Measurements from ENCODE around the gene YIPF3. TPM values are rescaled to one million over a fixed set of nuclear protein-coding genes. Genes with fewer than 3 reads are reported as not detected.
A peak's percentile ranks its signal among the peaks of the same experiment; 100 is the strongest.

YIPF3 gene
- total RNA-seq, 1 donor from 2014 or later: 102 TPM

- Mint-ChIP-seq H3K4me1 (peaks cover 6% of the 10 kb centered on the region), H3K4me3 (no peak overlapping the region), H3K27ac (no peak overlapping the region), H3K27me3 (ENCODE audit: insufficient read depth, low read depth) (peaks cover 6% of the 10 kb centered on the region), H3K9me3 (no peaks in the 10 kb centered on the region), H3K36me3 (peaks cover 10% of the 10 kb centered on the region)
- peaks cover 5% of the 10 kb centered on the region for H3K79me2 ChIP-seq (ENCODE audit: low read depth)
- no peaks in the 10 kb centered on the region for H3K36me3 ChIP-seq
- H4K20me1 ChIP-seq (ENCODE audit: low read depth): peaks cover 33% of the 10 kb centered on the region
- no peak overlapping the region for H3K9ac ChIP-seq
- H3K27ac ChIP-seq: no peak overlapping the region
- peaks cover 6% of the 10 kb centered on the region for H3K4me1 ChIP-seq
- no peak overlapping the region for H2AFZ ChIP-seq (replicated peaks)
- H3K4me3 ChIP-seq: no peak overlapping the region
- TF ChIP-seq EZH2phosphoT487 (IDR thresholded peaks at IDR 0.05): no peak
- peak; percentile 61 for TF ChIP-seq CTCF (IDR thresholded peaks at IDR 0.05)
- H3K4me2 ChIP-seq: no peak overlapping the region
- H3K27me3 ChIP-seq: no peaks in the 10 kb centered on the region
- DNase-seq (ENCODE audit: low spot score): peak; percentile 62
- H3F3A ChIP-seq (ENCODE audit: low read depth): no peaks in the 10 kb centered on the region
- H3K9me3 ChIP-seq (ENCODE audit: low read depth): no peaks in the 10 kb centered on the region
Measured at GRCh38 chr6:43496370-43497128, 20.2 kb downstream of the YIPF3 start.

GRCh38 chr6:43495409-43495941 lies 21.3 kb downstream of the YIPF3 start:
- H3K27me3 ChIP-seq: no peaks in the 10 kb centered on the region
- H3K9me3 Mint-ChIP-seq: no peaks in the 10 kb centered on the region
- H3K4me2 ChIP-seq: no peak overlapping the region
- H3K27ac ChIP-seq: no peak overlapping the region
- DNase-seq (ENCODE audit: low spot score): no peak
- no peaks in the 10 kb centered on the region for H3K9me3 ChIP-seq (ENCODE audit: low read depth)
- H3K9ac ChIP-seq: no peak overlapping the region
- H3K4me1 Mint-ChIP-seq: peaks cover 6% of the 10 kb centered on the region
- peaks cover 33% of the 10 kb centered on the region for H4K20me1 ChIP-seq (ENCODE audit: low read depth)
- no peaks in the 10 kb centered on the region for H3K36me3 ChIP-seq
- TF ChIP-seq EZH2 (IDR thresholded peaks at IDR 0.05): no peak
- TF ChIP-seq EZH2phosphoT487 (IDR thresholded peaks at IDR 0.05): no peak
- peak; percentile 21 for TF ChIP-seq CTCF (IDR thresholded peaks at IDR 0.05)
- no peak overlapping the region for H3K4me3 Mint-ChIP-seq
- peaks cover 5% of the 10 kb centered on the region for H3K36me3 Mint-ChIP-seq
- H3K27ac Mint-ChIP-seq: peak overlapping the region; percentile 21
- H3K27me3 Mint-ChIP-seq (ENCODE audit: insufficient read depth, low read depth): peaks cover 6% of the 10 kb centered on the region
- no peak overlapping the region for H2AFZ ChIP-seq (replicated peaks)
- peaks cover 6% of the 10 kb centered on the region for H3K4me1 ChIP-seq
- H3F3A ChIP-seq (ENCODE audit: low read depth): no peaks in the 10 kb centered on the region
- H3K4me3 ChIP-seq: no peak overlapping the region
- peaks cover 5% of the 10 kb centered on the region for H3K79me2 ChIP-seq (ENCODE audit: low read depth)

GRCh38 chr6:43494766-43495165 lies 22.0 kb downstream of the YIPF3 start:
- Histone ChIP-seq H3K79me2 (ENCODE audit: low read depth) (peaks cover 5% of the 10 kb centered on the region), H3F3A (ENCODE audit: low read depth) (no peaks in the 10 kb centered on the region), H2AFZ (replicated peaks) (no peak overlapping the region), H4K20me1 (ENCODE audit: low read depth) (peaks cover 33% of the 10 kb centered on the region), H3K9ac (no peak overlapping the region), H3K36me3 (no peaks in the 10 kb centered on the region), H3K9me3 (ENCODE audit: low read depth) (no peaks in the 10 kb centered on the region), H3K27me3 (no peaks in the 10 kb centered on the region), H3K4me1 (peaks cover 6% of the 10 kb centered on the region), H3K27ac (no peak overlapping the region), H3K4me2 (no peak overlapping the region), H3K4me3 (no peak overlapping the region)
- Mint-ChIP-seq H3K9me3 (no peaks in the 10 kb centered on the region), H3K4me3 (no peak overlapping the region), H3K27me3 (ENCODE audit: insufficient read depth, low read depth) (peaks cover 6% of the 10 kb centered on the region), H3K27ac (no peak overlapping the region), H3K36me3 (peaks cover 10% of the 10 kb centered on the region), H3K4me1 (peaks cover 6% of the 10 kb centered on the region)
- no peak for TF ChIP-seq EZH2 (IDR thresholded peaks at IDR 0.05)
- no peak for TF ChIP-seq EZH2phosphoT487 (IDR thresholded peaks at IDR 0.05)
- TF ChIP-seq CTCF (IDR thresholded peaks at IDR 0.05): no peak
- DNase-seq (ENCODE audit: low spot score): no peak

Measured in neural progenitor cell (in vitro differentiated cells).